GM23248 (cell line): ENCODE measurements around the gene DTNB.

Source experiments
- EZH2 ChIP-seq: fragments of 200-600 bp; sonication (generic); IDR thresholded peaks from 2 replicates; pipeline ENCODE4 v1.6.1; 2018; ENCODE audit warnings: antibody characterized with exemption, mild to moderate bottlenecking; ENCODE audit not compliant: insufficient read depth, poor library complexity, severe bottlenecking
- EZH2phosphoT487 ChIP-seq: fragments of 200-600 bp; sonication (generic); IDR thresholded peaks from 2 replicates; pipeline ENCODE4 v1.6.1; 2018; ENCODE audit warnings: antibody characterized with exemption, moderate library complexity, mild to moderate bottlenecking, low read depth; ENCODE audit not compliant: insufficient read depth

GRCh38 chr2:25414781-25415180, 258.6 kb downstream of the DTNB start:
- TF ChIP-seq EZH2, result no peak
- TF ChIP-seq EZH2phosphoT487, result no peak
